Right lobe of liver (tissue), 6 donors: ENCODE measurements around the gene CCDC50. TPM values are rescaled to one million over a fixed set of nuclear protein-coding genes. Genes with fewer than 3 reads are reported as not detected.

ENCODE experiments used
- ATAC-seq, 4 donors: fragments of 200-7000 bp; cut with Tn5 transposase; one replicate each; pipeline ENCODE4 v1.9.1; 2020; ENCODE audit warnings: mild to moderate bottlenecking in 4 of 4, moderate library complexity in 4 of 4
- DNase-seq, 3 donors: peaks; one replicate each; pipeline ENCODE4 v3.0.0-alpha.2; 2020
- H3K27ac ChIP-seq, 3 donors: fragments of 200-600 bp; one replicate each; pipeline ENCODE4 v1.8.0; 2022
- H3K27me3 ChIP-seq, 2 donors: fragments of 200-600 bp; one replicate each; pipeline ENCODE4 v1.8.0; 2022
- H3K36me3 ChIP-seq, 4 donors: fragments of 200-600 bp; sonication (generic) in 1 of 4; one replicate each; pipeline versions ENCODE4 v1.5.1 to v1.8.0; 2017 to 2022; ENCODE audit warnings: control low read depth in 1 of 4
- H3K4me1 ChIP-seq, 4 donors: fragments of 200-600 bp; sonication (generic) in 1 of 4; one replicate each; pipeline versions ENCODE4 v1.5.1 to v1.8.0; 2017 to 2022; ENCODE audit warnings: control low read depth in 1 of 4
- H3K4me3 ChIP-seq, 3 donors: fragments of 200-600 bp; one replicate each; pipeline ENCODE4 v1.8.0; 2022
- H3K9me3 ChIP-seq, 4 donors: fragments of 200-600 bp; sonication (generic) in 1 of 4; one replicate each; pipeline versions ENCODE4 v1.5.1 to v1.8.0; 2017 to 2022; ENCODE audit warnings: control low read depth in 1 of 4
- CTCF ChIP-seq, 4 donors: fragments of 200-600 bp in 3 of 4; fragments of 450-650 bp in 1 of 4; IDR thresholded peaks; one replicate each; pipeline versions ENCODE4 v1.5.1 to v1.8.0; 2016 to 2022; ENCODE audit warnings: antibody characterized with exemption in 4 of 4, mild to moderate bottlenecking in 2 of 4
- POLR2A ChIP-seq: fragments of 450-650 bp; IDR thresholded peaks from one replicate; pipeline ENCODE4 v1.6.1; 2017; ENCODE audit warnings: antibody characterized with exemption, mild to moderate bottlenecking
- WGBS: methylation state at CpG from one replicate; pipeline ENCODE4 v1.1.6; 2018; ENCODE audit warnings: low coverage, low lambda C conversion rate; ENCODE audit not compliant: insufficient coverage; ENCODE audit errors: missing lambda C conversion rate; 5-methylcytosine and 5-hydroxymethylcytosine counted together
- intact Hi-C, 2 donors: fragments of 100-400 bp; cut with DNase I; formaldehyde crosslinking; loops; one replicate each; pipeline versions ENCODE4 v1.11.2 to v1.14.1; 2022
- total RNA-seq, 6 experiments: library from RNA; depleted of rRNA in 2 of 6; stranded (reverse); fragments of >200 nt in 2 of 6; fragmentation: NEBNext Ultra II Directional in 3 of 6; extraction: Animal tissue kit (Norgen Biotek cat#: 25700) in 3 of 6; gene quantifications; one replicate each; pipeline versions ENCODE4 v1.1.0 to v1.2.4, GENCODE V29; 2016 to 2023
- donor health status: DM: no; HTN: yes; CAD: no.
- donor health status: DM: no; HTN: no; CAD: no.
- donor health status: DM: no; HTN: no; CAD: no.
- donor health status: DM: no; HTN: yes; CAD: no.
- donor health status: DM: no; HTN: yes; CAD: no.

Gene CCDC50
- total RNA-seq, 6 experiments from 2014 or later = 36.1 to 96.3 (median 65.1) TPM

GRCh38 chr3:191334346-191334893 is 5.2 kb downstream of the CCDC50 start:
- H3K27ac ChIP-seq = no peak overlapping the region
- no peak for DNase-seq
- H3K4me1 ChIP-seq = peaks cover 0 to 41% (median 20%) of the 10 kb centered on the region in 4 donors
- H3K4me3 ChIP-seq = no peak overlapping the region
- H3K36me3 ChIP-seq = no peaks in the 10 kb centered on the region
- TF ChIP-seq POLR2A = no peak
- no peak for TF ChIP-seq CTCF (IDR thresholded peaks at IDR 0.05)
- H3K27me3 ChIP-seq = no peaks in the 10 kb centered on the region
- ATAC-seq = no peak
- intact Hi-C loops = no loop called here
- no peaks in the 10 kb centered on the region for H3K9me3 ChIP-seq
- 81% methylated on average over 4 of the region's 4 CpGs for WGBS

- Histone ChIP-seq H3K9me3 (no peaks in the 10 kb centered on the region), H3K4me1 (peaks cover 0 to 54% (median 20%) of the 10 kb centered on the region in 4 donors), H3K27me3 (no peaks in the 10 kb centered on the region), H3K27ac (no peak overlapping the region), H3K4me3 (no peak overlapping the region), H3K36me3 (no peaks in the 10 kb centered on the region)
- TF ChIP-seq CTCF (IDR thresholded peaks at IDR 0.05) = no peak
- TF ChIP-seq POLR2A = no peak
- ATAC-seq (no peak), DNase-seq (no peak)
- intact Hi-C loops = no loop called here
- WGBS = 67% methylated on average over 2 of the region's 2 CpGs
Observed at GRCh38 chr3:191336833-191337232, 7.6 kb downstream of the CCDC50 start.

DNA sequence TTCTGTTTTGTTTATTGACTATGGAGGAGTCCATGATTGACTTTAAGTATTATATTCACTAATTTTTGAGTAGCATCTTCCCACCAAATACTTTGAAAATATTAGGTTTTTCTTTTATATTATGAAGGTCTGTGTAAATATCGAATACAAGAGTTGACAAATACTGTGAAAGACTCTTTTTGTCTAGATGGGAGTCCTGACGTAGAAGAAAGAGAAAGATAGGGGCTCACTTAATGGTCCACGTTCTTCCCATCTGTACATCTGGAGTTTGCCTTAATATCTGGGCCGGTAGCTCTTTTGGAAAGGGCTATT is 8.9 kb downstream of the CCDC50 start:
- intact Hi-C loops = no loop called here
- peaks cover 0 to 53% (median 14%) of the 10 kb centered on the region in 4 donors for H3K4me1 ChIP-seq

GRCh38 chr3:191339316-191339917 is 10.2 kb downstream of the CCDC50 start:
- Histone ChIP-seq H3K27ac (no peak overlapping the region), H3K4me1 (peaks cover 0 to 54% (median 9%) of the 10 kb centered on the region in 4 donors), H3K9me3 (no peaks in the 10 kb centered on the region), H3K36me3 (no peaks in the 10 kb centered on the region), H3K27me3 (no peaks in the 10 kb centered on the region), H3K4me3 (no peak overlapping the region)
- no peak for DNase-seq
- ATAC-seq = peak; percentile 47 to 65 (median 61)
- no peak for TF ChIP-seq POLR2A
- TF ChIP-seq CTCF (IDR thresholded peaks at IDR 0.05) = no peak
- WGBS = 25% methylated on average over 3 of the region's 3 CpGs
- intact Hi-C loops = no loop called here

More for the DNA sequence above, 8.9 kb downstream of the CCDC50 start:
- DNase-seq (no peak), ATAC-seq (no peak)
- Histone ChIP-seq H3K9me3 (no peaks in the 10 kb centered on the region), H3K4me3 (no peak overlapping the region), H3K36me3 (no peaks in the 10 kb centered on the region), H3K27ac (no peak overlapping the region), H3K27me3 (no peaks in the 10 kb centered on the region)
- WGBS = 77% methylated on average over 4 of the region's 4 CpGs
- no peak for TF ChIP-seq POLR2A
- TF ChIP-seq CTCF (IDR thresholded peaks at IDR 0.05) = no peak
